ENCODE results near the gene DEXI.
"Not testable (repeated sequence)": the region's sequence is repeated elsewhere in the genome, so short reads cannot be mapped to it uniquely, and the experiment has no call there.

DEXI gene

DNA sequence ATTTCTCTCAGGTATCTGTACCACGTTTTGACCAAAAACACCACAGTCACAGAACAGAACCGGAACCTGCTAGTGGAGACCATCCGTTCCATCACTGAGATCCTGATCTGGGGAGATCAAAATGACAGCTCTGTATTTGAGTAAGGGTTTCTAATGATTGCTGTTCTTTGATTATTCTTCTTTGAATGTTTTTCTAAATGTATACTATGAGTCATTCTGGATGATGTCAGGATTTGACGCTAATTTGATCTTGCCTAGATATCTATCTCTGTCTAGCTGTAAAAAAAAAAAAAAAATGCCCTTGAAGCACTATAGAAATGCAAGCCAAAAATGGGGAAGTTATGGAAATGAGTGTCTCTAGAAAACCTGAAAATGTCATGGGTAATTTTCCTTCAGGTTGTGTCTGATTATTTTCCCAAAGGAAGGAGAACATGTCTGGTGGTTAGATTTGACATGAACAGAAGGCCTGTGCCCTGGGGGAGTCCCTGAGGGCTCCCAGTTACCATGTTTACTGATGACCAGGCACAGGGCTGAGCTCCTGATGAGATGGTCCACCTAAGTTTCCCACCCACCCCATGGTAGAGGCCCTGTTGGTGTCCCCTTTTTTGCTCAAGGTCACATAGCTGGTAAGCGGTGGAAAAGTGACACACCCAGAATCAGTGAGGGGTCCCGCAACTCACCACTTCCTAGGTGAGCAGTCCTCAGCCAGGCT lies 15.7 kb upstream of the DEXI start:
- DNase-seq (peak in 1 of 2 donors; percentile 67), ATAC-seq (peak; percentile 90)
- H3K27ac Mint-ChIP-seq = peak overlapping the region; percentile 51 to 86
- peak overlapping the region; percentile 29 to 33 for H3K4me3 Mint-ChIP-seq
- H3K9me3 Mint-ChIP-seq = no peaks in the 10 kb centered on the region
- H3K4me1 Mint-ChIP-seq = peaks cover 48% of the 10 kb centered on the region
- H3K27me3 Mint-ChIP-seq = no peaks in the 10 kb centered on the region

DNA sequence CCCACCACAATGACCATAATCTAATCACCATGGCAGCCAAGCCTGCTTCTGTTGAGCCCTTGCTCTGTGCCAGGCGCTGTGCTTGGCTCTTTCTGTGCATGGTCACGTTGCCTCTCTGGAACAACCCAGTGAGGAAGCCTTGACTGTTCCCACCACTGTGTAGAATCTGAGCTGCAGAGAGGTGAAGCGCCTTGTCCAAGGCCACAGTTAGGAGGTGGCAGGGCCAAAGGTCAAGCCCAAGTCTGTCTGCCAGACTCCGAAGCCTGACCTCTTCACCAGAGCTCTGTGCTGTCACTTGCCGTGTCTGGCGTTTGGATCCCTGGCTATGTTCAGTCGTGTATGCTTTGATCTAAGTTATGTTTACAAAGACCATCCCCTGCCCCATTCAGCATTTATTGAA lies 12.6 kb upstream of the DEXI start:
- no peak for DNase-seq
- Mint-ChIP-seq H3K9me3 (no peaks in the 10 kb centered on the region), H3K27ac (peak overlapping the region in 1 of 2 donors; percentile 89), H3K4me3 (peak overlapping the region in 1 of 2 donors; percentile 21), H3K27me3 (no peaks in the 10 kb centered on the region), H3K4me1 (peaks cover 60% of the 10 kb centered on the region)
- no peak for ATAC-seq

DNA sequence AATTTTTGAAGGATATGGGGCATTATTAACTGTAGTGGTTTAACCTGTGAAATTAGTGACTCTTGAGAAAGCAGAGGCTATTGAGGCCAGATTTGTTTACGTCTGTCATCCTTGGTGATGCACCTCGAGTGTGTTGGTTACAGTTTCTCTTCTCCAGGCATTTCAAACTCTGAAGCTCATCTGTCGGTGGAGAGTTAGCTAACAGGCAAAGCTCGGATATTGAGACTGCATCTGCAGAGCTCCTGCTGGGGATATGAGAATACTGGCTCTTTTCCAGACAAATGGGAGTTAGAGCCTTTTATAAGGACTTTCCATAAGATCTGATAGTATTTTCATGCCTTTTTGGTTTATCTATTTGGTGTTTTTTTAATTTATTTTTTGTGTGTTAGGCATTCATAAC lies 8.8 kb upstream of the DEXI start:
- DNase-seq = no peak
- no peak for ATAC-seq
- H3K4me3 Mint-ChIP-seq = no peak overlapping the region
- no peaks in the 10 kb centered on the region for H3K9me3 Mint-ChIP-seq
- no peaks in the 10 kb centered on the region for H3K27me3 Mint-ChIP-seq
- H3K4me1 Mint-ChIP-seq = peaks cover 68% of the 10 kb centered on the region
- no peak overlapping the region for H3K27ac Mint-ChIP-seq

GRCh38 chr16:10950393-10950792 lies 8.1 kb upstream of the DEXI start:
- Mint-ChIP-seq H3K9me3 (no peaks in the 10 kb centered on the region), H3K4me1 (peaks cover 69% of the 10 kb centered on the region), H3K27me3 (no peaks in the 10 kb centered on the region), H3K27ac (peak overlapping the region in 1 of 2 donors; percentile 17), H3K4me3 (no peak overlapping the region)
- ATAC-seq = no peak
- DNase-seq = no peak

- peaks cover 69% of the 10 kb centered on the region for H3K4me1 Mint-ChIP-seq
- H3K4me3 Mint-ChIP-seq = peak overlapping the region in 1 of 2 donors; percentile 50
- peak; percentile 52 to 61 for DNase-seq
- H3K9me3 Mint-ChIP-seq = no peaks in the 10 kb centered on the region
- ATAC-seq = peak; percentile 84
- peak overlapping the region; percentile 57 to 62 for H3K27ac Mint-ChIP-seq
- H3K27me3 Mint-ChIP-seq = no peaks in the 10 kb centered on the region
Measured at GRCh38 chr16:10949424-10949970, 7.2 kb upstream of the DEXI start.

- Mint-ChIP-seq H3K9me3 (no peaks in the 10 kb centered on the region), H3K4me1 (peaks cover 70% of the 10 kb centered on the region), H3K27ac (no peak overlapping the region), H3K4me3 (no peak overlapping the region), H3K27me3 (no peaks in the 10 kb centered on the region)
- ATAC-seq = no peak
- no peak for DNase-seq
Measured at GRCh38 chr16:10947211-10947787, 5.0 kb upstream of the DEXI start.

DNA sequence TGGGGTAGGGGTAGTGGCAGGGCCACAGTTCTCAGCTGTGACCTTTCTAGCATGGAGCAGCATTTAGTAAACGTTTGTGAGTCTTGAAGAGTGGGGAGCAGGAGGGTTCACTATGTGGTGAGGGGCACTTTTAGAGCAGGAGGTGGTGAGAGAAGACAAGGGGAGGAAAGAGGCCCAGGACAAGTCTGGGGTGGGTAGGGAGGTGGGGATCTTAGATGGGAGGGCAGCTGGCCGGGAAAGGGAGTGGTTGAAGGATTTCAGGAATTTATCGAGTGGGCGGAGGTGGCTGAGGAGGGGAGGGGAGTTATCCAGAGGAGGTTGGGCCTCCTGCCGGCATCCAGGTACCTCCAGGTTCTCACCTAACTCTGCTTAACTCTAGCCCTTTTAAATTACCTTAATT lies 4.0 kb upstream of the DEXI start:
- peak overlapping the region; percentile 12 to 90 for H3K4me3 Mint-ChIP-seq
- no peak for DNase-seq
- ATAC-seq = no peak
- H3K4me1 Mint-ChIP-seq = peaks cover 70% of the 10 kb centered on the region
- no peaks in the 10 kb centered on the region for H3K27me3 Mint-ChIP-seq
- no peak overlapping the region for H3K27ac Mint-ChIP-seq
- no peaks in the 10 kb centered on the region for H3K9me3 Mint-ChIP-seq

DNA sequence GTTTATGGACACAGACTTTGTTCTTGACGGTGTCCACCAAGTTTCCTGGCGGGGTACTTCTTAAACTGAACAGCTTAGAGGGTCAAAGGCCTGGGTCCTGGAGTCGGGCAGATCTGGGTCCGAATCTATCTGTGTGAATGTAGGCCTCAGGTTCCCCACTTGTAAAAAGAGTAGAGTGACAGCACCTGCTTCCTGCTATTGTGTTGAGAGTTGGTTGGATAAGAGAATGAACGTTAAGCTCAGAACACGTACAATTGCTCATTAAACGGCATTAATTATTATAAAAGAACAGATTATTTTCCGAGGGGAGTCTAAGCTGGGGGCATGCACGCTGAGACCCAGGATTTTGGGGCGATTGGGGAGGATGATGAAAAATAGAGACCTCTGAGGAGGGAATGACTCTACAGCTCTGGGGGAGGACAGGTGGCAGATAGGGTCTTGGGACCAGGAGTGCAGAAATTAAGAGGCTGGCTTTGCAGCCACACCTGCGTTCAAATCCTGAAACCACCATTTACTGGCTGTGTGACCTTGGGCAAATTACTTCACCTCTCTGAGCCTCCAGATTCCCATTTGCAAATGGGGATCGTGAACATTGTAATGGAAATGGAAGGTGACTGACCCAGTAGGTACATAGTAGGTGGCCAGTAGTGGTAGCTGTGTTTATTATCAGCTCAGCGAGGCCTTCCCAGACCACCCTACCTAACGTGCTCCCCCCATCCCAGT lies 3.0 kb upstream of the DEXI start:
- ATAC-seq (no peak), DNase-seq (no peak)
- Mint-ChIP-seq H3K27me3 (no peaks in the 10 kb centered on the region), H3K4me3 (peak overlapping the region; percentile 89 to 90), H3K4me1 (peaks cover 75% of the 10 kb centered on the region), H3K9me3 (no peaks in the 10 kb centered on the region), H3K27ac (peak overlapping the region; percentile 81 to 97)

- peak; percentile 82 for ATAC-seq
- Mint-ChIP-seq H3K4me1 (peaks cover 75% of the 10 kb centered on the region), H3K27ac (peak within 1 kb of the TSS; percentile 81 to 97)
Measured at GRCh38 chr16:10944249-10945064, 2.2 kb upstream of the DEXI start, which contains the start of gene CLEC16A. CLEC16A (plus strand) TSS chr16:10944564; CDS start chr16:10944718, 154 bp downstream.

DNA sequence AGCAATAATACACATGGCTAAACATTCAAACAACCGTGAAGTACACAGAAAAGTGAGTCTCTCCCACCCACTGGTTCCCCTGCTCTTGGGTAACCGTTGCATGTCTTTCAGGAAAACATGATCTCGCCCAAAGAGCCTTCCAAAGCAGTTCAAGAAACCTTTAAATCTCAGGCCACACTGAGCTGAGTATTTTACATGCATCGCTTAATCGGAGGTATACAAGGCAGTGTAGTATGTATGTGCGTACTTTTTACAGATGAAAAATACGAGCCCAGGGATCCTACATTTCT lies 741 bp upstream of the DEXI start:
- H3K27me3 Mint-ChIP-seq = no peaks in the 10 kb centered on the region
- H3K27ac Mint-ChIP-seq = no peak overlapping the region
- no peaks in the 10 kb centered on the region for H3K9me3 Mint-ChIP-seq
- DNase-seq (no peak), ATAC-seq (no peak)
- H3K4me1 Mint-ChIP-seq = peaks cover 81% of the 10 kb centered on the region
- H3K4me3 Mint-ChIP-seq = peak overlapping the region; percentile 71 to 76

More at GRCh38 chr16:10944249-10945064, 2.2 kb upstream of the DEXI start, which contains the start of gene CLEC16A:
- H3K9me3 Mint-ChIP-seq = no peaks in the 10 kb centered on the region
- peak; percentile 95 to 96 for DNase-seq
- no peaks in the 10 kb centered on the region for H3K27me3 Mint-ChIP-seq
- peak within 1 kb of the TSS; percentile 89 to 90 for H3K4me3 Mint-ChIP-seq

DNA sequence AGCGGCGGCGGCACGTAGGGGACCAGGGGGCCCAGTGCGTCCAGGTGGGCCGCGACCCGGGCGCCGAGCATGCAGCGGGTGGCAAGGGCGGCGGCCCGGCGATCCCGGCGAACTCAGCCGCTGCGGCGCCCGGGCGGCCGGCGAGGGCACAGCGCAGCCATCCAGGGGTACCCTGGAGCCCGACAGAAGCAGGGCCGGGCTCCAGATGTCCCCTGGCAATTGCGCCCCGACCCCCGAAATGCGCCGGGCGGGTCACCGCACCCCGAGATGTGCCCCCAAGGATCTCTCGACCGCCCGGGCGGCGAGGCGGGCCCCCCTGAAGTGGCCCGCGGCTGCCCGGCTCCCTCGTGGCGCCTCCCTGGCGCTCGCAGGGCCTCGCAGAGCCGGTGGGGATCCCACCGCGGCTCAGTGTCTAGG lies 325 bp downstream of the DEXI start:
- not testable (repeated sequence) for H3K9me3 Mint-ChIP-seq, H3K27me3 Mint-ChIP-seq, DNase-seq
- H3K4me3 Mint-ChIP-seq = peak overlapping the region; percentile 79 to 87
- ATAC-seq = peak; percentile 18
- peaks cover 85% of the 10 kb centered on the region for H3K4me1 Mint-ChIP-seq
- peak overlapping the region in 1 of 2 donors; percentile 72 for H3K27ac Mint-ChIP-seq

- Mint-ChIP-seq H3K27me3 (no peaks in the 10 kb centered on the region), H3K9me3 (no peaks in the 10 kb centered on the region), H3K4me3 (peak overlapping the region; percentile 79 to 87), H3K27ac (peak overlapping the region; percentile 92 to 95), H3K4me1 (peaks cover 85% of the 10 kb centered on the region)
- ATAC-seq (no peak), DNase-seq (peak in 1 of 2 donors; percentile 31)
Measured at GRCh38 chr16:10941127-10941933, 938 bp downstream of the DEXI start.

- H3K9me3 Mint-ChIP-seq = no peaks in the 10 kb centered on the region
- peak overlapping the region; percentile 72 to 74 for H3K27ac Mint-ChIP-seq
- H3K4me1 Mint-ChIP-seq = peaks cover 85% of the 10 kb centered on the region
- no peaks in the 10 kb centered on the region for H3K27me3 Mint-ChIP-seq
- DNase-seq (no peak), ATAC-seq (no peak)
- peak overlapping the region; percentile 79 to 87 for H3K4me3 Mint-ChIP-seq
Measured at GRCh38 chr16:10940501-10941079, 1.7 kb downstream of the DEXI start.

DNA sequence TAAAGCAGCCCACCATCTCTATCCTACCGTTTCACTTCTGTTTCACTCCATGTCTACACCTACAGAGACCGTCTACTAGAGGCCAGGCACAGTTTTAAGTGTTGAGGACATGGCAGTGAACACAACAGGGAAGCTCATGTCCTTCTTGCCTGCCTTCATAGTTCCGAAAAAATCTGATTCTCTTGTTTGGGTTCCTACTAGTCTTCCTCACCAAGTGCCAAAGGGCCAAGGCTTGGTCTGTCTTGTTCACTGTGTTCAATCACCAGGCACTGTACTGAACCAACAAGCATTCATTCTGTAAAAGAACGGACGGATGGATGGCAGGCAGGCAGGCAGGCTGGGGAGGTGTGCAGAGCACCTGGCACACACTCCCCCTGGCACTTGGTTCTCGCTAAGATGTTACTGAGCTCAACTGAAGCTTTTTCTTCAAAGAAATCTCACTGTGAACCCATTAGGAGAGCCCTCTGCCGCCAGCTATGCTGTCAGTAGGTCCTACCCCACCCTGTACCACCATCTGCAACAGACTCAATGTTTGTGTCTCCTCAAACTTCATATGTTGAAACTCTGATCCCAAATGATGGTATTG lies 2.5 kb downstream of the DEXI start:
- no peaks in the 10 kb centered on the region for H3K9me3 Mint-ChIP-seq
- DNase-seq (no peak), ATAC-seq (no peak)
- H3K4me3 Mint-ChIP-seq = peak overlapping the region; percentile 79 to 87
- H3K4me1 Mint-ChIP-seq = peaks cover 81% of the 10 kb centered on the region
- H3K27me3 Mint-ChIP-seq = no peaks in the 10 kb centered on the region
- peak overlapping the region in 1 of 2 donors; percentile 44 for H3K27ac Mint-ChIP-seq

Measured in stimulated activated naive CD8-positive, alpha-beta T cell treated with anti-CD3 and anti-CD28 coated beads, Interleukin-15, amount 100 ng/mL, for 72 hours (primary cell).